Measurements from ENCODE around the gene OXLD1.

DNA sequence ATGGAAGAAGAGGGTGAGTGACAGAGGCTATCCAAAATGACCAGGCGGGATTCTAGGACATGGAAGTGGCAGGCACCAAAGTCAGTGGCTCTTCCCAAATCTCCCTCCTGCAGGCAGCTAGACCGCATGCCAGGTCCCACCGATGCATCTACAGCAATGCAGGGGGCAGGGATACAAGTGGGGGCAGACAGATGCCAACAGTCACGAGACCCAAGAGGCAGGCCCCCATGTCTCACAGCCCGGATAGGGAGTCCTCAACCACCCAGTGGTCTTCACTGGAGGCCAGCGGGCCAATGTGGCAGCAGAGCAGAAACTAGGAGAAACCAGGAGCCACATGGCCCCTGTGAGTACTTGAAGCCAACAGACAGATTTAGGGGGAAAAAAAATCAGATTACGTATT lies 49.5 kb downstream of the OXLD1 start:
- TF ChIP-seq, protein P1, sequence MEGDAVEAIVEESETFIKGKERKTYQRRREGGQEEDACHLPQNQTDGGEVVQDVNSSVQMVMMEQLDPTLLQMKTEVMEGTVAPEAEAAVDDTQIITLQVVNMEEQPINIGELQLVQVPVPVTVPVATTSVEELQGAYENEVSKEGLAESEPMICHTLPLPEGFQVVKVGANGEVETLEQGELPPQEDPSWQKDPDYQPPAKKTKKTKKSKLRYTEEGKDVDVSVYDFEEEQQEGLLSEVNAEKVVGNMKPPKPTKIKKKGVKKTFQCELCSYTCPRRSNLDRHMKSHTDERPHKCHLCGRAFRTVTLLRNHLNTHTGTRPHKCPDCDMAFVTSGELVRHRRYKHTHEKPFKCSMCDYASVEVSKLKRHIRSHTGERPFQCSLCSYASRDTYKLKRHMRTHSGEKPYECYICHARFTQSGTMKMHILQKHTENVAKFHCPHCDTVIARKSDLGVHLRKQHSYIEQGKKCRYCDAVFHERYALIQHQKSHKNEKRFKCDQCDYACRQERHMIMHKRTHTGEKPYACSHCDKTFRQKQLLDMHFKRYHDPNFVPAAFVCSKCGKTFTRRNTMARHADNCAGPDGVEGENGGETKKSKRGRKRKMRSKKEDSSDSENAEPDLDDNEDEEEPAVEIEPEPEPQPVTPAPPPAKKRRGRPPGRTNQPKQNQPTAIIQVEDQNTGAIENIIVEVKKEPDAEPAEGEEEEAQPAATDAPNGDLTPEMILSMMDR (IDR thresholded peaks at IDR 0.05): no peak
- no peak for TF ChIP-seq POLR2A (IDR thresholded peaks at IDR 0.05)

Data from lower leg skin (tissue), 3 donors.